Stimulated activated naive B cell treated with anti-CD40 and anti-IgM and Interleukin-4, amounts not matched to agents 10 μg/mL and 1 μg/mL and 100 μg/mL, for 72 hours (primary cell): Measurements from ENCODE around the gene PPIP5K2.
A peak's percentile ranks its signal among the peaks of the same experiment; 100 is the strongest.
"Not testable (repeated sequence)": the region's sequence is repeated elsewhere in the genome, so short reads cannot be mapped to it uniquely, and the experiment has no call there.

Experiments
- ATAC-seq, 2 donors: fragments of 150-1000 bp; cut with Tn5 transposase; replicated peaks; 2 replicates each; pipeline ENCODE4 v1.10.0; 2021; ENCODE audit warnings: moderate library complexity in 1 of 2
- DNase-seq: peaks from one replicate; pipeline ENCODE4 v3.0.0; 2021
- H3K27ac Mint-ChIP-seq: one replicate; pipeline ENCODE4 v1.8.0; 2022; ENCODE audit warnings: mild to moderate bottlenecking, mixed read lengths
- H3K27me3 Mint-ChIP-seq, 2 donors: one replicate each; pipeline ENCODE4 v1.8.0; 2022; ENCODE audit warnings: mixed read lengths in 2 of 2
- H3K36me3 Mint-ChIP-seq, 2 donors: one replicate each; pipeline ENCODE4 v1.8.0; 2022; ENCODE audit warnings: mixed read lengths in 2 of 2, mild to moderate bottlenecking in 1 of 2
- H3K4me1 Mint-ChIP-seq, 2 donors: one replicate each; pipeline ENCODE4 v1.8.0; 2022; ENCODE audit warnings: mixed read lengths in 2 of 2, mild to moderate bottlenecking in 1 of 2
- H3K4me3 Mint-ChIP-seq, 2 donors: one replicate each; pipeline ENCODE4 v1.8.0; 2022; ENCODE audit warnings: mild to moderate bottlenecking in 2 of 2, mixed read lengths in 2 of 2, moderate library complexity in 1 of 2
- H3K9me3 Mint-ChIP-seq, 2 donors: one replicate each; pipeline ENCODE4 v1.8.0; 2022; ENCODE audit warnings: mixed read lengths in 2 of 2, mild to moderate bottlenecking in 1 of 2

Gene PPIP5K2

GRCh38 chr5:103119765-103120606 lies at the start of gene PPIP5K2, which contains the start of gene GIN1:
Gene PPIP5K2, plus strand, starts transcription at chr5:103120301. Its CDS starts 9,289 bp downstream, at chr5:103129590.
Gene GIN1, minus strand, starts transcription at chr5:103120138. Its CDS starts 11,431 bp downstream, at chr5:103108707.
- Mint-ChIP-seq H3K27ac (peak within 1 kb of the TSS; percentile 99), H3K27me3 (no peaks in the 10 kb centered on the region), H3K36me3 (peaks cover 8 to 16% of the 10 kb centered on the region in 2 donors), H3K9me3 (no peaks in the 10 kb centered on the region), H3K4me1 (peaks cover 15 to 36% of the 10 kb centered on the region in 2 donors), H3K4me3 (peak within 1 kb of the TSS; percentile 96 to 98)
- DNase-seq (peak; percentile 97), ATAC-seq (peak; percentile 90 to 94)

GRCh38 chr5:103073500-103073899 lies 46.6 kb upstream of the PPIP5K2 start:
- peaks cover 6 to 13% of the 10 kb centered on the region in 2 donors for H3K36me3 Mint-ChIP-seq
- DNase-seq, H3K27ac Mint-ChIP-seq, H3K4me3 Mint-ChIP-seq, H3K27me3 Mint-ChIP-seq, H3K4me1 Mint-ChIP-seq, ATAC-seq: not testable (repeated sequence)
- peaks cover 46 to 48% of the 10 kb centered on the region in 2 donors for H3K9me3 Mint-ChIP-seq

GRCh38 chr5:103075442-103075841 lies 44.7 kb upstream of the PPIP5K2 start:
- DNase-seq (no peak), ATAC-seq (no peak)
- no peaks in the 10 kb centered on the region for H3K4me1 Mint-ChIP-seq
- no peak overlapping the region for H3K27ac Mint-ChIP-seq
- peaks cover 10 to 13% of the 10 kb centered on the region in 2 donors for H3K36me3 Mint-ChIP-seq
- H3K27me3 Mint-ChIP-seq: no peaks in the 10 kb centered on the region
- peaks cover 56 to 59% of the 10 kb centered on the region in 2 donors for H3K9me3 Mint-ChIP-seq
- H3K4me3 Mint-ChIP-seq: no peak overlapping the region

GRCh38 chr5:103079796-103080195 lies 40.3 kb upstream of the PPIP5K2 start:
- Mint-ChIP-seq H3K4me3 (no peak overlapping the region), H3K27me3 (no peaks in the 10 kb centered on the region), H3K36me3 (peaks cover 18 to 24% of the 10 kb centered on the region in 2 donors), H3K9me3 (peaks cover 65 to 70% of the 10 kb centered on the region in 2 donors), H3K4me1 (no peaks in the 10 kb centered on the region), H3K27ac (no peak overlapping the region)
- ATAC-seq (no peak), DNase-seq (no peak)

GRCh38 chr5:103086547-103086946 lies 33.6 kb upstream of the PPIP5K2 start:
- peaks cover 24 to 36% of the 10 kb centered on the region in 2 donors for H3K9me3 Mint-ChIP-seq
- no peak overlapping the region for H3K4me3 Mint-ChIP-seq
- peaks cover 46 to 64% of the 10 kb centered on the region in 2 donors for H3K36me3 Mint-ChIP-seq
- H3K4me1 Mint-ChIP-seq: no peaks in the 10 kb centered on the region
- no peaks in the 10 kb centered on the region for H3K27me3 Mint-ChIP-seq
- ATAC-seq (no peak), DNase-seq (no peak)
- no peak overlapping the region for H3K27ac Mint-ChIP-seq

GRCh38 chr5:103089272-103089671 lies 30.8 kb upstream of the PPIP5K2 start:
- Mint-ChIP-seq H3K36me3 (peaks cover 49 to 66% of the 10 kb centered on the region in 2 donors), H3K4me3 (no peak overlapping the region), H3K27ac (no peak overlapping the region), H3K27me3 (no peaks in the 10 kb centered on the region), H3K9me3 (peaks cover 9 to 13% of the 10 kb centered on the region in 2 donors), H3K4me1 (no peaks in the 10 kb centered on the region)
- ATAC-seq (no peak), DNase-seq (no peak)

GRCh38 chr5:103090791-103091190 lies 29.3 kb upstream of the PPIP5K2 start:
- Mint-ChIP-seq H3K9me3 (peaks cover 6 to 8% of the 10 kb centered on the region in 2 donors), H3K36me3 (peaks cover 35 to 55% of the 10 kb centered on the region in 2 donors), H3K27me3 (no peaks in the 10 kb centered on the region), H3K4me1 (no peaks in the 10 kb centered on the region), H3K27ac (no peak overlapping the region), H3K4me3 (no peak overlapping the region)
- ATAC-seq (no peak), DNase-seq (no peak)

GRCh38 chr5:103092676-103093075 lies 27.4 kb upstream of the PPIP5K2 start:
- H3K4me3 Mint-ChIP-seq: no peak overlapping the region
- DNase-seq (no peak), ATAC-seq (no peak)
- no peak overlapping the region for H3K27ac Mint-ChIP-seq
- peaks cover 0 to 4% of the 10 kb centered on the region in 2 donors for H3K9me3 Mint-ChIP-seq
- H3K4me1 Mint-ChIP-seq: no peaks in the 10 kb centered on the region
- H3K36me3 Mint-ChIP-seq: peaks cover 26 to 43% of the 10 kb centered on the region in 2 donors
- H3K27me3 Mint-ChIP-seq: no peaks in the 10 kb centered on the region

- Mint-ChIP-seq H3K36me3 (peaks cover 23 to 34% of the 10 kb centered on the region in 2 donors), H3K9me3 (peaks cover 0 to 4% of the 10 kb centered on the region in 2 donors), H3K27ac (no peak overlapping the region), H3K4me1 (no peaks in the 10 kb centered on the region), H3K4me3 (no peak overlapping the region), H3K27me3 (no peaks in the 10 kb centered on the region)
- ATAC-seq (no peak), DNase-seq (no peak)
These were observed 26.4 kb upstream of the PPIP5K2 start for GRCh38 chr5:103093727-103094126.

- no peak overlapping the region for H3K27ac Mint-ChIP-seq
- H3K4me3 Mint-ChIP-seq: no peak overlapping the region
These were observed 25.4 kb upstream of the PPIP5K2 start for GRCh38 chr5:103094737-103095136.

GRCh38 chr5:103098993-103099392 lies 21.1 kb upstream of the PPIP5K2 start:
- ATAC-seq: no peak
- no peak for DNase-seq
- Mint-ChIP-seq H3K27ac (no peak overlapping the region), H3K27me3 (no peaks in the 10 kb centered on the region), H3K4me3 (no peak overlapping the region), H3K36me3 (peaks cover 6 to 17% of the 10 kb centered on the region in 2 donors), H3K9me3 (no peaks in the 10 kb centered on the region), H3K4me1 (no peaks in the 10 kb centered on the region)

More at GRCh38 chr5:103094737-103095136, 25.4 kb upstream of the PPIP5K2 start:
- no peak for ATAC-seq
- DNase-seq: no peak
- H3K27me3 Mint-ChIP-seq: no peaks in the 10 kb centered on the region
- H3K4me1 Mint-ChIP-seq: no peaks in the 10 kb centered on the region
- peaks cover 0 to 3% of the 10 kb centered on the region in 2 donors for H3K9me3 Mint-ChIP-seq
- H3K36me3 Mint-ChIP-seq: peaks cover 22 to 28% of the 10 kb centered on the region in 2 donors

- Mint-ChIP-seq H3K4me3 (no peak overlapping the region), H3K9me3 (no peaks in the 10 kb centered on the region), H3K36me3 (peaks cover 4 to 11% of the 10 kb centered on the region in 2 donors), H3K27ac (no peak overlapping the region), H3K4me1 (no peaks in the 10 kb centered on the region), H3K27me3 (no peaks in the 10 kb centered on the region)
- DNase-seq (no peak), ATAC-seq (no peak)
These were observed 18.9 kb upstream of the PPIP5K2 start for GRCh38 chr5:103101079-103101750.

- no peaks in the 10 kb centered on the region for H3K27me3 Mint-ChIP-seq
- ATAC-seq (no peak), DNase-seq (no peak)
- no peak overlapping the region for H3K27ac Mint-ChIP-seq
- H3K4me1 Mint-ChIP-seq: no peaks in the 10 kb centered on the region
- H3K36me3 Mint-ChIP-seq: peaks cover 3 to 11% of the 10 kb centered on the region in 2 donors
- no peak overlapping the region for H3K4me3 Mint-ChIP-seq
- H3K9me3 Mint-ChIP-seq: no peaks in the 10 kb centered on the region
These were observed 17.9 kb upstream of the PPIP5K2 start for GRCh38 chr5:103102234-103102633.

- no peak overlapping the region for H3K4me3 Mint-ChIP-seq
- no peaks in the 10 kb centered on the region for H3K27me3 Mint-ChIP-seq
- peaks cover 7 to 10% of the 10 kb centered on the region in 2 donors for H3K36me3 Mint-ChIP-seq
- H3K4me1 Mint-ChIP-seq: peaks cover 10 to 13% of the 10 kb centered on the region in 2 donors
- DNase-seq: no peak
- H3K27ac Mint-ChIP-seq: no peak overlapping the region
- peaks cover 3 to 4% of the 10 kb centered on the region in 2 donors for H3K9me3 Mint-ChIP-seq
- no peak for ATAC-seq
These were observed 12.0 kb upstream of the PPIP5K2 start for GRCh38 chr5:103108086-103108485.
